Upper lobe of left lung (tissue), 6 donors: ENCODE measurements around the gene GABBR2. TPM values are rescaled to one million over a fixed set of nuclear protein-coding genes. Genes with fewer than 3 reads are reported as not detected.
"Not testable (repeated sequence)": the region's sequence is repeated elsewhere in the genome, so short reads cannot be mapped to it uniquely, and the experiment has no call there.

Source experiments
- ATAC-seq, 2 donors: fragments of 200-7000 bp; cut with Tn5 transposase; one replicate each; pipeline ENCODE4 v1.9.1; 2022; ENCODE audit warnings: mild to moderate bottlenecking in 2 of 2, moderate library complexity in 2 of 2; ENCODE audit not compliant: low FRiP score in 2 of 2
- DNase-seq, 2 donors: peaks; one replicate each; pipeline ENCODE4 v3.0.0-alpha.2; 2019 to 2020
- H3K27ac ChIP-seq, 4 donors: fragments of 200-600 bp; sonication (generic); one replicate each; pipeline ENCODE4 v1.5.1; 2016 to 2019
- H3K27me3 ChIP-seq, 4 donors: fragments of 200-600 bp; sonication (generic); one replicate each; pipeline ENCODE4 v1.5.1; 2017 to 2019
- H3K36me3 ChIP-seq, 4 donors: fragments of 200-600 bp; sonication (generic); one replicate each; pipeline ENCODE4 v1.5.1; 2016 to 2019
- H3K4me1 ChIP-seq, 4 donors: fragments of 200-600 bp; sonication (generic); one replicate each; pipeline ENCODE4 v1.5.1; 2018 to 2019
- H3K4me3 ChIP-seq, 4 donors: fragments of 200-600 bp; sonication (generic); one replicate each; pipeline ENCODE4 v1.5.1; 2017 to 2019; ENCODE audit warnings: mild to moderate bottlenecking in 2 of 4, moderate library complexity in 1 of 4
- H3K9me3 ChIP-seq, 4 donors: fragments of 200-600 bp; sonication (generic); one replicate each; pipeline ENCODE4 v1.5.1; 2018 to 2019
- CTCF ChIP-seq, 6 experiments: fragments of 450-650 bp in 4 of 6; fragments of 200-600 bp in 2 of 6; sonication (generic) in 2 of 6; IDR thresholded peaks; one replicate each; pipeline ENCODE4 v1.5.1; 2016 to 2019; ENCODE audit warnings: antibody characterized with exemption in 6 of 6
- EP300 ChIP-seq, 4 donors: sonication (generic); formaldehyde crosslinking; IDR thresholded peaks; one replicate each; pipeline ENCODE4 v1.5.1; 2017; ENCODE audit warnings: antibody characterized with exemption in 4 of 4, control low read depth in 2 of 4
- POLR2A ChIP-seq, 4 donors: fragments of 450-650 bp; IDR thresholded peaks; one replicate each; pipeline ENCODE4 v1.5.1; 2016 to 2017; ENCODE audit warnings: antibody characterized with exemption in 4 of 4, mild to moderate bottlenecking in 2 of 4
- POLR2AphosphoS5 ChIP-seq, 2 donors: sonication (generic); formaldehyde crosslinking; IDR thresholded peaks; one replicate each; pipeline ENCODE4 v1.5.1; 2017; ENCODE audit warnings: antibody characterized with exemption in 2 of 2
- WGBS, 2 donors: methylation state at CpG; one replicate each; pipeline ENCODE4 v1.1.5; 2017 to 2018; 5-methylcytosine and 5-hydroxymethylcytosine counted together
- total RNA-seq, 6 donors: library from RNA; depleted of rRNA in 4 of 6; stranded (reverse); fragments of >200 nt in 4 of 6; gene quantifications; one replicate each; pipeline versions ENCODE4 v1.1.0 to v1.2.1, GENCODE V29; 2016 to 2021
- donor health status: DM: no; HTN: no; CAD: no; lungs with moderate emphysema.
- donor health status: DM: no; HTN: yes; CAD: no; lungs with severe emphysema.

Gene GABBR2
- total RNA-seq, 6 donors from 2014 or later: 0.15 to 1.00 (median 0.81) TPM; not detected in 1

DNA sequence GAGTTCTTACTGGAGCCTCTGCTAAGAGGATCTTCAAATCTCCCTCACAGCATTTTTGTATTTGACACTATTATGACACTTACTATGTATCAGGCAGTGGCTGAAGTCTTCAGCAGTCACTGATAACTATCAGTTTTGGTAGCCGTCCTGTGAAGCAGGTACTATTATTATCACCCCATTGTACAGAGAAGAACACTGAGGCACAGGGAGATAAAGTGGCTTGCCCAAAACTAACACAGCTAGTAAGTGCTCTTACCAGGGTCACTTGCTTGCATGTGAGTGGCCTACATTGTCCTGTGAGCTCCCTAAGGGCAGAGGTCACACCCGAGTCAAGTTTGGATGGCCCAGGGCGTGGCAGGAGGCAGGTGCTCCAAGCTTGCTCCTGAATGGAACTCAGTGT is 16.8 kb downstream of the GABBR2 start:
- H3K4me1 ChIP-seq: no peaks in the 10 kb centered on the region
- ATAC-seq (no peak), DNase-seq (no peak)
- no peaks in the 10 kb centered on the region for H3K9me3 ChIP-seq
- H3K36me3 ChIP-seq: no peaks in the 10 kb centered on the region
- H3K27ac ChIP-seq: no peak overlapping the region
- 99 to 100% methylated on average over 1 to 3 of the region's 3 CpGs for WGBS, 2 donors
- H3K27me3 ChIP-seq: no peaks in the 10 kb centered on the region
- TF ChIP-seq EP300 (IDR thresholded peaks at IDR 0.05): no peak
- no peak overlapping the region for H3K4me3 ChIP-seq

DNA sequence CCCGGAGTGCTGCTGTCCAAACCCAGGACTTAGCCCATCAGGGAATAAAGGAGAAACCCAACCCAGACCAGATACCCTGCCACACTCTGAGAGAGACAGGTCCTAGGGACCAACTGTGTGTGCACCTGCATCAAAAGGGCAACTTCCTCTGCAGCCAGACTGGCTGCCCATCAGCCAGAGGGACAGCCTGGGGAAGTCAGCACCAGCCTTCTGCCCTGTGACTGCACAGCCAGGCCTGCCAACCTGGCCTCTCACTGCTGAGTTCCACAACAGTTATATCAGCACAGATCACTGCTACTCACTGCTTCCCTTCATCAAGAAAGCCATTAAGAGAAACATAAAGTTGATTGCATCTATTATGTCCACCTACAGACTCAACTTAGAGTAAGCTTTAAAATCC is 18.0 kb downstream of the GABBR2 start:
- Histone ChIP-seq H3K27ac (no peak overlapping the region), H3K9me3 (no peaks in the 10 kb centered on the region), H3K36me3 (no peaks in the 10 kb centered on the region), H3K4me1 (no peaks in the 10 kb centered on the region), H3K4me3 (no peak overlapping the region), H3K27me3 (no peaks in the 10 kb centered on the region)
- DNase-seq: no peak
- WGBS, 2 donors: 80 to 83% methylated on average over 1 of the region's 1 CpG
- no peak for ATAC-seq
- no peak for TF ChIP-seq POLR2A (IDR thresholded peaks at IDR 0.05)
- no peak for TF ChIP-seq POLR2AphosphoS5 (IDR thresholded peaks at IDR 0.05)
- TF ChIP-seq EP300 (IDR thresholded peaks at IDR 0.05): no peak
- TF ChIP-seq CTCF (IDR thresholded peaks at IDR 0.05): no peak

GRCh38 chr9:98688710-98689495 is 19.8 kb downstream of the GABBR2 start:
- TF ChIP-seq POLR2AphosphoS5 (IDR thresholded peaks at IDR 0.05) (no peak), POLR2A (IDR thresholded peaks at IDR 0.05) (no peak), CTCF (IDR thresholded peaks at IDR 0.05) (no peak), EP300 (IDR thresholded peaks at IDR 0.05) (no peak)
- H3K27me3 ChIP-seq: no peaks in the 10 kb centered on the region
- H3K4me3 ChIP-seq: no peak overlapping the region
- ATAC-seq (no peak), DNase-seq (no peak)
- no peaks in the 10 kb centered on the region for H3K36me3 ChIP-seq
- no peaks in the 10 kb centered on the region for H3K4me1 ChIP-seq
- no peaks in the 10 kb centered on the region for H3K9me3 ChIP-seq
- WGBS, 2 donors: 80 to 81% methylated on average over 7 of the region's 7 CpGs
- no peak overlapping the region for H3K27ac ChIP-seq

GRCh38 chr9:98687911-98688310 is 20.8 kb downstream of the GABBR2 start:
- no peaks in the 10 kb centered on the region for H3K4me1 ChIP-seq
- H3K27me3 ChIP-seq: no peaks in the 10 kb centered on the region
- WGBS, 2 donors: 67 to 81% methylated on average over 1 of the region's 1 CpG
- TF ChIP-seq EP300 (IDR thresholded peaks at IDR 0.05) (no peak), POLR2AphosphoS5 (IDR thresholded peaks at IDR 0.05) (no peak), CTCF (IDR thresholded peaks at IDR 0.05) (no peak), POLR2A (IDR thresholded peaks at IDR 0.05) (no peak)
- H3K36me3 ChIP-seq: no peaks in the 10 kb centered on the region
- H3K4me3 ChIP-seq: no peak overlapping the region
- H3K9me3 ChIP-seq: no peaks in the 10 kb centered on the region
- DNase-seq (no peak), ATAC-seq (no peak)
- H3K27ac ChIP-seq: no peak overlapping the region

GRCh38 chr9:98686961-98687855 is 21.5 kb downstream of the GABBR2 start:
- no peak for TF ChIP-seq EP300 (IDR thresholded peaks at IDR 0.05)
- no peak for TF ChIP-seq CTCF (IDR thresholded peaks at IDR 0.05)
- no peak for TF ChIP-seq POLR2AphosphoS5 (IDR thresholded peaks at IDR 0.05)
- no peak for TF ChIP-seq POLR2A (IDR thresholded peaks at IDR 0.05)
- 52 to 53% methylated on average over 7 of the region's 7 CpGs for WGBS, 2 donors
- Histone ChIP-seq H3K4me1 (no peaks in the 10 kb centered on the region), H3K36me3 (no peaks in the 10 kb centered on the region), H3K27me3 (no peaks in the 10 kb centered on the region), H3K4me3 (no peak overlapping the region), H3K27ac (no peak overlapping the region), H3K9me3 (no peaks in the 10 kb centered on the region)
- DNase-seq: no peak
- ATAC-seq: no peak

DNA sequence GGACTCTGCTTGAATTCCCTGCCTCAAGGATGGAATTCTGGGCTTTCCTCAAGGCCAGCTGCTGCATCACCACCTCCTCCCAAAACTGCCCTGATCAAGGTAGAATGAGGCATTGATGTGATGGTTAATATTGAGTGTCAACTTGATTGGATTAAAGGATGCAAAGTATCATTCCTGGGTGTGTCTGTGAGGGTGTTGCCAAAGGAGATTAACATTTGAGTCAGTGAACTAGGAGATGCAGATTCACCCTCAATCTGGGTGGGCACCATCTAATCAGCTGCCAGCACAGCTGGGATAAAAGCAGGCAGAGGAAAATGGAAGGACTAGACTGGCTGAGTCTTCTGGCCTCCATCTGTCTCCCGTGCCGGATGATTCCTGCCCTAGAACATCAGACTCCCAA is 23.9 kb downstream of the GABBR2 start:
- not testable (repeated sequence) for DNase-seq, H3K4me1 ChIP-seq, H3K36me3 ChIP-seq, H3K4me3 ChIP-seq, H3K27me3 ChIP-seq, H3K9me3 ChIP-seq, H3K27ac ChIP-seq, ATAC-seq
- 100% methylated on average over 2 of the region's 2 CpGs for WGBS, 2 donors
